K562 treated with DMSO at 1 percent for 4 hours (cell line): ENCODE data around the gene GOPC. TPM values are rescaled to one million over a fixed set of nuclear protein-coding genes. Genes with fewer than 3 reads are reported as not detected.

ENCODE experiments used
- total RNA-seq: library from RNA; unstranded; fragments of 300-600 nt; gene quantifications from 2 replicates; pipeline ENCODE4 v1.2.3, GENCODE V29; 2022; ENCODE audit not compliant: insufficient read depth

The GOPC gene
- total RNA-seq: 11.8 and 14.3 TPM in 2 replicates

GRCh38 chr6:117602151-117602898 lies at the start of gene GOPC:
Gene GOPC (minus strand): TSS chr6:117602511. CDS start chr6:117602288, 223 bp downstream.

Other genes with a start within 250 kb of the GOPC start
- gene ROS1, start 176.6 kb downstream of the GOPC start, total RNA-seq: not detected in 2 replicates
- 7.2 and 7.9 TPM in 2 replicates for gene DCBLD1, start 119.8 kb downstream of the GOPC start, total RNA-seq
- gene NUS1, start 73.0 kb upstream of the GOPC start, total RNA-seq: 21.7 and 23.7 TPM in 2 replicates